Right atrium auricular region (tissue), 2 donors: ENCODE data around the gene FANCC. TPM values are rescaled to one million over a fixed set of nuclear protein-coding genes. Genes with fewer than 3 reads are reported as not detected.

Source experiments
- DNase-seq: peaks from one replicate; pipeline ENCODE4 v3.0.0-alpha.2; 2019; ENCODE audit warnings: low spot score
- H3K27ac ChIP-seq, 2 donors: fragments of 200-600 bp; sonication (generic); 1 replicate in 1 of 2; 2 replicates in 1 of 2; pipeline ENCODE4 v1.5.1; 2016 to 2019
- H3K27me3 ChIP-seq, 2 donors: fragments of 200-600 bp; sonication (generic); one replicate each; pipeline versions ENCODE4 v1.5.1 to v1.6.0; 2017 to 2019
- H3K36me3 ChIP-seq: fragments of 200-600 bp; sonication (generic); one replicate; pipeline ENCODE4 v1.5.1; 2016
- H3K4me1 ChIP-seq, 2 donors: fragments of 200-600 bp; sonication (generic); one replicate each; pipeline versions ENCODE4 v1.5.1 to v1.6.0; 2017 to 2019
- H3K4me3 ChIP-seq, 2 donors: fragments of 200-600 bp; sonication (generic); 1 replicate in 1 of 2; 2 replicates in 1 of 2; pipeline ENCODE4 v1.5.1; 2017 to 2019; ENCODE audit warnings: mild to moderate bottlenecking in 1 of 2, moderate library complexity in 1 of 2
- H3K9me3 ChIP-seq, 2 donors: fragments of 200-600 bp; sonication (generic); one replicate each; pipeline ENCODE4 v1.5.1; 2019
- total RNA-seq, 2 donors: library from RNA; depleted of rRNA; stranded (reverse); fragments of >200 nt; gene quantifications; one replicate each; pipeline ENCODE4 v1.1.0, GENCODE V29; 2016
- TF ChIP-seq, protein P1 (sequence below), 2 donors: fragments of 200-600 bp; sonication (generic); IDR thresholded peaks; one replicate each; pipeline ENCODE4 v1.5.1; 2019; ENCODE audit warnings: antibody characterized with exemption in 2 of 2

Gene FANCC
- total RNA-seq, 2 donors from 2014 or later = 1.8 to 6.2 TPM

DNA sequence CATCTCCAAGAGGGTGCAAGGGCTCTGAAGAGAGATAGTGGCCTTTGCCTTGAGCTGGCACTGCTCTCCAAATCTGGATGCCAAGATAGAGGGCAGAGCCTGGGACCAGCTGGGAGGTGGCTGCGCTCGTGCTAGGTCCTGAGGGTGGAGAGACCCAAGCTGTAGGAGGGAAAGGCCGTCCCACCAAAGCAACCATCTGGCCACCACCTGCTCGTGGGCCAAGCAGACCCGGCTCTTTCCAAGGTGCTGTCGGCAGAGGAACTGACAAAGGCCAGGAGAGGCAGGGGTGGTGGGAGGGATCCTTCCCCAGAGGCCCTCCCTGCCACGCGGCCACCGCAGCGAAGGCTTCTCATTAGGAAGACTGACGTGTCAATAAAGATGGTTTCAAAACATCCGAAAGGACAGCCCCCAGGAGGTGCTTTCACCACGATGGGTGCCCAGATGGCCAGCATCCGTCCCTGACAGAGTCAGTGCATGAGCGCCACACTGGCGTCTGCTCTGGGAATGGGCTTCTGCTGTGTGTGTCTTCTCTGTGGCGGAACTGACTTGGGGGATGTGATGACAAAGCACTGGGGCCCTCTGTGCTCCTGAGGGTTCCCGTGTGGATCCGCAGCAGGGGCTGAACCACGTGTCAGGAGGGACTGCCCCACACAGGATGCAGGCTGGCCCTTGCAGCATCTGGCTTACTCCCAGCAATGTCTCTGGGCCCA, 213.5 kb downstream of the FANCC start:
- Histone ChIP-seq H3K27ac (peak overlapping the region; percentile 32 to 68), H3K4me3 (no peak overlapping the region), H3K9me3 (no peaks in the 10 kb centered on the region), H3K4me1 (peaks cover 0 to 72% of the 10 kb centered on the region in 2 donors), H3K36me3 (peaks cover 51% of the 10 kb centered on the region), H3K27me3 (no peaks in the 10 kb centered on the region)
- TF ChIP-seq, protein P1, sequence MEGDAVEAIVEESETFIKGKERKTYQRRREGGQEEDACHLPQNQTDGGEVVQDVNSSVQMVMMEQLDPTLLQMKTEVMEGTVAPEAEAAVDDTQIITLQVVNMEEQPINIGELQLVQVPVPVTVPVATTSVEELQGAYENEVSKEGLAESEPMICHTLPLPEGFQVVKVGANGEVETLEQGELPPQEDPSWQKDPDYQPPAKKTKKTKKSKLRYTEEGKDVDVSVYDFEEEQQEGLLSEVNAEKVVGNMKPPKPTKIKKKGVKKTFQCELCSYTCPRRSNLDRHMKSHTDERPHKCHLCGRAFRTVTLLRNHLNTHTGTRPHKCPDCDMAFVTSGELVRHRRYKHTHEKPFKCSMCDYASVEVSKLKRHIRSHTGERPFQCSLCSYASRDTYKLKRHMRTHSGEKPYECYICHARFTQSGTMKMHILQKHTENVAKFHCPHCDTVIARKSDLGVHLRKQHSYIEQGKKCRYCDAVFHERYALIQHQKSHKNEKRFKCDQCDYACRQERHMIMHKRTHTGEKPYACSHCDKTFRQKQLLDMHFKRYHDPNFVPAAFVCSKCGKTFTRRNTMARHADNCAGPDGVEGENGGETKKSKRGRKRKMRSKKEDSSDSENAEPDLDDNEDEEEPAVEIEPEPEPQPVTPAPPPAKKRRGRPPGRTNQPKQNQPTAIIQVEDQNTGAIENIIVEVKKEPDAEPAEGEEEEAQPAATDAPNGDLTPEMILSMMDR (IDR thresholded peaks at IDR 0.05) = no peak
- no peak for DNase-seq

DNA sequence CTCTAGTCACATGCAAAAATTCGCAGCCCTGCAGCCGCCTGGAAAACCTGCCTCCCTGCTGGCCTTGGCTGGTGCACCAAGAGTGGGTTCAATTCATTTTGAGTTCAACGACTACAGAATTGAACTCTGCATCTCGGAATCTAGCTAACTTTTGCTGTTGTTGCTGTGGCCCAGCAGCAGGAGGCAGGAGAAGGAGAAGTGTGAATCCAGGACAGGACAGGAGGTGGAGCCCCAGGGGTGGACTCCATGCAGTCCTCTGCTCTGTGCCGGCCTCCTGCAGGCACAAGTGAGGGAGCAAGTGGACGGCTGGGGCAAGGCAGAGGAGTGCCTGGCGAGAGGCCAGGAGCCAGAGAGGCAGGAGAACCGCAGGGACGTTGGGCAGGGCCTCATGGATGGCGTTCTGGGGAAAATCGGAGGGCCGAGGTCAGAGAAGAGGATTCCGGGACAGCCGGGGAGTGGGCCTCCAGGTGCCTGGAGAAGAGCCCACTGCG, 214.2 kb downstream of the FANCC start:
- Histone ChIP-seq H3K4me1 (peaks cover 0 to 79% of the 10 kb centered on the region in 2 donors), H3K9me3 (no peaks in the 10 kb centered on the region), H3K36me3 (peaks cover 47% of the 10 kb centered on the region), H3K27me3 (no peaks in the 10 kb centered on the region), H3K4me3 (no peak overlapping the region), H3K27ac (peak overlapping the region; percentile 32 to 68)
- no peak for DNase-seq
- TF ChIP-seq, protein P1 (IDR thresholded peaks at IDR 0.05) = peak in 1 of 2 donors; percentile 11

DNA sequence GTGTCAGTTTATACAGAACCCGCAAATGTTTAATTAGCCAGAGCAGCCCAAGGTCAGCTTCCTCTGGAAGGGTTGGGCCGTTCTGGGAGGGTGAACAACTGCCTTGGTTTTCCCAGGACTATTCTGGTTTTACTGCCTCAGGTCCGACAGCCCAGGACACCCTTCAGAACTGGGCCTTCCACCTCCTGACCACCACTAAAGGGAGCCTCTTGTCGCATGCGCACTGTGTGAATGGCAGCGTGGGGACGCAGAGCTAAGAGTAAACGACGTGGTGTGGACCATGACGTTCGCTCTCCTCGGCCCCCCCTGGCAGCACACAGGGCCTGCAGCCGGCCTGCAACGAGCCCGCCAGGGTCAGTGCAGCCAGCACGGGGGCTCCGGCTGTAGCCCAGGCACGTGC, 214.9 kb downstream of the FANCC start:
- Histone ChIP-seq H3K27ac (peak overlapping the region; percentile 32 to 47), H3K9me3 (no peaks in the 10 kb centered on the region), H3K27me3 (no peaks in the 10 kb centered on the region), H3K4me1 (peaks cover 0 to 87% of the 10 kb centered on the region in 2 donors), H3K4me3 (no peak overlapping the region), H3K36me3 (peaks cover 43% of the 10 kb centered on the region)
- DNase-seq = no peak
- TF ChIP-seq, protein P1 (IDR thresholded peaks at IDR 0.05) = no peak

DNA sequence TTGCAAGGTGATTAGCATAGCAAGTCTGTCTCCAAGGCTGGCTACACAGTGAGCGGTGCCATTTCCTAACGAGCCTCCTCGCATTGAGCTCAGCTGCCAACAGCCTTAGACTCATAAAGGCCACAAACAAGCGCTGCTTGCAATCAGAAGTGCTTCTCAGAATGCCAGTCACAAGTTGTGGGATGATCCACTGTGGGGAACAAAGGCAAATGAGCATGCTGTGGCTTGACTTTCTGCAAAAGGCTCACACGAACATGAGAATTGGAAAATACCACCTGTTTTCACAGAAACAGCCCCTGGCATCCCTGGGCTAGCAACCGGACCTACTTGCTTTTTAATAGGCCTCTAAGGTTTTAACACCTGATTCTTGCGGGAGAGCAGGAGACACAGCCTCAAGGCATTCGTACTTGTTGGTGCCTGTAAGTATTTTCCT, 215.5 kb downstream of the FANCC start:
- peaks cover 0 to 82% of the 10 kb centered on the region in 2 donors for H3K4me1 ChIP-seq
- TF ChIP-seq, protein P1 (IDR thresholded peaks at IDR 0.05) = no peak
- no peaks in the 10 kb centered on the region for H3K27me3 ChIP-seq
- no peak for DNase-seq
- H3K9me3 ChIP-seq = no peaks in the 10 kb centered on the region
- peak overlapping the region; percentile 32 to 47 for H3K27ac ChIP-seq
- H3K4me3 ChIP-seq = no peak overlapping the region
- peaks cover 41% of the 10 kb centered on the region for H3K36me3 ChIP-seq

DNA sequence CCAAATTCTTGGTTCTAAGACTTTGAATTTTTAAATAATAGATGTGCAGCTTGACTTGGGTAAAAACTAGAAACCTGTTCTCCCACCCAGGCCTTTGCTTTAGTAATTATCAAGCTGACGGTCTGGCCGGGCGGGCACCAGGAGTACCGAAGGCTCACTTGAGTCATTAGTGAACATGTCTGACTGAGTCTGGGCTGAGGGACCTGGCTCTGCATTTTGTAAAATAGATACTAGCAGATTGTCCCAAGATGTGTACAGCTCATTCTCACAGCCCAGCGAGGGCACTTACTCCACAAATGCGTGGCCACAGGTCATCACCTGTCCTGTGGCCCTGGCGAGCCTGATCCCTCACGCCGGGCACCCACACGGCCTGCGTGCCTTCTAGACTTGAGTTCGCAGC, 216.2 kb downstream of the FANCC start:
- H3K36me3 ChIP-seq = peaks cover 41% of the 10 kb centered on the region
- H3K4me1 ChIP-seq = peaks cover 0 to 82% of the 10 kb centered on the region in 2 donors
- no peak for DNase-seq
- TF ChIP-seq, protein P1 (IDR thresholded peaks at IDR 0.05) = no peak
- no peaks in the 10 kb centered on the region for H3K9me3 ChIP-seq
- no peaks in the 10 kb centered on the region for H3K27me3 ChIP-seq
- peak overlapping the region; percentile 32 to 47 for H3K27ac ChIP-seq
- no peak overlapping the region for H3K4me3 ChIP-seq
